NCI-H2196 treated with DMSO at 0.1 percent for 48 hours (cell line): ENCODE results near the gene ZNF492.
"Not testable (repeated sequence)": the region's sequence is repeated elsewhere in the genome, so short reads cannot be mapped to it uniquely, and the experiment has no call there.

Experiments used
- DNase-seq: peaks from one replicate; lab custom pipeline; 2025; ENCODE audit not compliant: unreplicated experiment; lab: John Stamatoyannopoulos, UW

The ZNF492 gene

GRCh38 chr19:22617181-22617580, 16.9 kb upstream of the ZNF492 start:
- not testable (repeated sequence) for DNase-seq

- DNase-seq: no peak
These were observed 16.4 kb upstream of the ZNF492 start for GRCh38 chr19:22617614-22618320.

- DNase-seq: no peak
These were observed 14.8 kb upstream of the ZNF492 start for GRCh38 chr19:22619371-22619770.

GRCh38 chr19:22619932-22620331, 14.2 kb upstream of the ZNF492 start:
- DNase-seq: no peak

GRCh38 chr19:22620401-22620800, 13.7 kb upstream of the ZNF492 start:
- no peak for DNase-seq

- DNase-seq: no peak
These were observed 13.2 kb upstream of the ZNF492 start for GRCh38 chr19:22620912-22621311.

GRCh38 chr19:22622020-22622419, 12.1 kb upstream of the ZNF492 start:
- DNase-seq: no peak

- no peak for DNase-seq
These were observed 11.0 kb upstream of the ZNF492 start for GRCh38 chr19:22622901-22623840.

GRCh38 chr19:22623841-22624221, 10.3 kb upstream of the ZNF492 start:
- no peak for DNase-seq

GRCh38 chr19:22625266-22626035, 8.7 kb upstream of the ZNF492 start:
- no peak for DNase-seq

- no peak for DNase-seq
These were observed 6.6 kb upstream of the ZNF492 start for GRCh38 chr19:22627526-22627925.

GRCh38 chr19:22628401-22628800, 5.7 kb upstream of the ZNF492 start:
- no peak for DNase-seq

- no peak for DNase-seq
These were observed 315 bp downstream of the ZNF492 start for GRCh38 chr19:22634450-22634827.

- DNase-seq: not testable (repeated sequence)
These were observed 51.4 kb downstream of the ZNF492 start for GRCh38 chr19:22685493-22685892.

GRCh38 chr19:22702661-22703060, 68.5 kb downstream of the ZNF492 start:
- DNase-seq: not testable (repeated sequence)

GRCh38 chr19:22703096-22703495, 69.0 kb downstream of the ZNF492 start:
- DNase-seq: not testable (repeated sequence)

- DNase-seq: no peak
These were observed 74.9 kb downstream of the ZNF492 start for GRCh38 chr19:22708983-22709382.
